Activated CD8-positive, alpha-beta memory T cell treated with anti-CD3 and anti-CD28 coated beads, Interleukin-2, amount 10 ng/mL, durations not matched to agents 7 days and 5 days (primary cell): ENCODE measurements around the gene EDN2. TPM values are rescaled to one million over a fixed set of nuclear protein-coding genes. Genes with fewer than 3 reads are reported as not detected.

Experiments
- ATAC-seq: fragments of 150-1000 bp; cut with Tn5 transposase; one replicate; pipeline ENCODE4 v1.10.0; 2021; ENCODE audit warnings: moderate library complexity
- CTCF ChIA-PET: fragments of 350-600 bp; sonication (Branson Sonifier 250); formaldehyde crosslinking; loops from one replicate; lab custom pipeline; 2021; ENCODE audit warnings: antibody characterized with exemption; lab: Charles Lee
- DNase-seq: peaks from one replicate; pipeline ENCODE4 v3.0.0-alpha.2; 2020
- H3K27ac Mint-ChIP-seq: one replicate; pipeline ENCODE4 v1.8.0; 2021; ENCODE audit warnings: mild to moderate bottlenecking, mixed read lengths
- H3K27me3 Mint-ChIP-seq: one replicate; pipeline ENCODE4 v1.8.0; 2021; ENCODE audit warnings: mixed read lengths
- H3K36me3 Mint-ChIP-seq: one replicate; pipeline ENCODE4 v1.8.0; 2021; ENCODE audit warnings: mild to moderate bottlenecking, mixed read lengths
- H3K4me1 Mint-ChIP-seq: one replicate; pipeline ENCODE4 v1.8.0; 2021; ENCODE audit warnings: mixed read lengths
- H3K4me3 Mint-ChIP-seq: one replicate; pipeline ENCODE4 v1.8.0; 2021; ENCODE audit warnings: mild to moderate bottlenecking, moderate library complexity, mixed read lengths
- H3K9me3 Mint-ChIP-seq: one replicate; pipeline ENCODE4 v1.8.0; 2022; ENCODE audit warnings: low read depth, mixed read lengths
- total RNA-seq, 2 experiments: library from RNA; stranded (reverse); gene quantifications; one replicate each; pipeline ENCODE4 v1.2.3, GENCODE V29; 2021

EDN2 gene
- total RNA-seq, 2 experiments from 2014 or later: not detected

DNA sequence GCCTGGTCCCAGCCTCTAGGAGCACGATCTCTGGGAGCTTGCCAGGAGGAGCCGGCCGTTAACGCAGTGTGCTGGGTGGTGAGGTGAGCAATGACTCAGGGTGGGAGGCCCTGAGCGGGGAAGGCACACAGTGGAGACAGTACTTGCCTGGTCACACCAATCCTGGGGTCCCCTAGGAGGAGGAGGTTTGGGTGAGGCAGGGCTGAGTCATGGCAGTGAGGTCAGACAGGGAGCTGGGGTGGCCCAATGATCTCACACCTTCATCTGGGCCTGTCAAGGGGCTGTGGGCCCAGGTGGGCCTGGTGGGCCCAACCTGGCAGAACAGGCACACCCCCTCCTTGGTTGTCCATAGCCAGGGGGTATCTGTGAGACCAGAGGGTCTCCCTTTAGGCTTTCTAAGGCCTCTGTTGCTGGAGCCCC, 8.6 kb upstream of the EDN2 start:
- no peak for DNase-seq
- CTCF ChIA-PET: interaction anchor here (1.1 to 3.2 kb wide), 4 partner anchors 22 to 184 kb away, joined by 3 to 17 read pairs (median 4); no protein-coding TSS in a partner anchor
- H3K27ac Mint-ChIP-seq: no peak overlapping the region
- no peaks in the 10 kb centered on the region for H3K9me3 Mint-ChIP-seq
- H3K4me1 Mint-ChIP-seq: peaks cover 7% of the 10 kb centered on the region
- no peak overlapping the region for H3K4me3 Mint-ChIP-seq
- H3K36me3 Mint-ChIP-seq: no peaks in the 10 kb centered on the region
- ATAC-seq: no peak
- H3K27me3 Mint-ChIP-seq: peaks cover 21% of the 10 kb centered on the region

DNA sequence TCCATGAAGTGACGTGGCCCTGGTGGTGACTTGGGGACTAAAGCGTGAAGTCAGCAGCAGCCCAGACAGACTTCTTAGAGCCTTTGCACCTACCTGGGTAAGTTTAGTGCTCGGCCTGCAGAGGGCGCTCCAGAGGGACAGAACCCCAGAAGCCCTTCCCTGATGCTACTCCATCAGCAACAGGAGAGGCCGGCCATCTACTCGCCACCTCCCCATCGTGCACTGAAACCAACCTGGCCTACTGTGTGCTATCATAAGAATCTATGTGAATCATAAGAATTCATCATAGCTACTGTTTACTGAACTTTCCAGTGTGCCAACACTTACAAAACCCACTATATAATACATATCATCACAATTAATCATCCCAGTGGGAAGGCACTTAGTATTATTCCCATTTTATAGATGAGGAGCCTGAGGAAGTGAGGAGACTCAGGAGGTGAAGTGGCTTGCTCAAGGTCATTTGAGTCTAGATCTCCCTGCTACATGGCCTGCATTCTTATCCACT, 7.9 kb upstream of the EDN2 start:
- H3K9me3 Mint-ChIP-seq: no peaks in the 10 kb centered on the region
- H3K27ac Mint-ChIP-seq: no peak overlapping the region
- CTCF ChIA-PET: interaction anchor here (0.7 to 3.2 kb wide), 7 partner anchors 21 to 183 kb away, joined by 3 to 17 read pairs (median 3); no protein-coding TSS in a partner anchor
- no peak overlapping the region for H3K4me3 Mint-ChIP-seq
- H3K4me1 Mint-ChIP-seq: peaks cover 7% of the 10 kb centered on the region
- peak; percentile 62 for DNase-seq
- no peaks in the 10 kb centered on the region for H3K36me3 Mint-ChIP-seq
- ATAC-seq: no peak
- peaks cover 19% of the 10 kb centered on the region for H3K27me3 Mint-ChIP-seq

GRCh38 chr1:41490911-41491310, 6.4 kb upstream of the EDN2 start:
- CTCF ChIA-PET: interaction anchor here (1.2 to 3.2 kb wide), 3 partner anchors 9 to 208 kb away, joined by 3 to 17 read pairs (median 5); no protein-coding TSS in a partner anchor
- Mint-ChIP-seq H3K36me3 (no peaks in the 10 kb centered on the region), H3K27me3 (peaks cover 27% of the 10 kb centered on the region), H3K4me1 (peaks cover 5% of the 10 kb centered on the region), H3K27ac (no peak overlapping the region), H3K4me3 (no peak overlapping the region), H3K9me3 (no peaks in the 10 kb centered on the region)
- DNase-seq (no peak), ATAC-seq (no peak)

DNA sequence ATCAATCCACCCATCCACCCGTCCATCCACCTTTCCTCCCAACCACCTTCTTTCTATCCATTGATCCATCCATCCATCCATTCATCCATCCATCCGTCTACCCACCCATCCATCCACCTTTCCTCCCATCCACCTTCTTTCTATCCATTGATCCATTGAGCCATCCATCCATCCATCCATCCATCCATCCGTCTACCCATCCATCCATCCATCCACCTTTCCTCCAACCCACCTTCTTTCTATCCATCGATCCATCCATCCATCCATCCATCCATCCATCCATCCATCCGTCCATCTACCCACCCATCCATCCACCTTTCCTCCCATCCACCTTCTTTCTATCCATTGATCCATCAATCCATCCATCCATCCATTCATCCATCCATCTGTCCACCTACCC, 5.1 kb upstream of the EDN2 start:
- CTCF ChIA-PET: no interaction called here
- Mint-ChIP-seq H3K27me3 (peaks cover 19% of the 10 kb centered on the region), H3K36me3 (no peaks in the 10 kb centered on the region), H3K4me3 (no peak overlapping the region), H3K27ac (no peak overlapping the region), H3K4me1 (no peaks in the 10 kb centered on the region), H3K9me3 (no peaks in the 10 kb centered on the region)
- ATAC-seq: no peak
- DNase-seq: no peak

DNA sequence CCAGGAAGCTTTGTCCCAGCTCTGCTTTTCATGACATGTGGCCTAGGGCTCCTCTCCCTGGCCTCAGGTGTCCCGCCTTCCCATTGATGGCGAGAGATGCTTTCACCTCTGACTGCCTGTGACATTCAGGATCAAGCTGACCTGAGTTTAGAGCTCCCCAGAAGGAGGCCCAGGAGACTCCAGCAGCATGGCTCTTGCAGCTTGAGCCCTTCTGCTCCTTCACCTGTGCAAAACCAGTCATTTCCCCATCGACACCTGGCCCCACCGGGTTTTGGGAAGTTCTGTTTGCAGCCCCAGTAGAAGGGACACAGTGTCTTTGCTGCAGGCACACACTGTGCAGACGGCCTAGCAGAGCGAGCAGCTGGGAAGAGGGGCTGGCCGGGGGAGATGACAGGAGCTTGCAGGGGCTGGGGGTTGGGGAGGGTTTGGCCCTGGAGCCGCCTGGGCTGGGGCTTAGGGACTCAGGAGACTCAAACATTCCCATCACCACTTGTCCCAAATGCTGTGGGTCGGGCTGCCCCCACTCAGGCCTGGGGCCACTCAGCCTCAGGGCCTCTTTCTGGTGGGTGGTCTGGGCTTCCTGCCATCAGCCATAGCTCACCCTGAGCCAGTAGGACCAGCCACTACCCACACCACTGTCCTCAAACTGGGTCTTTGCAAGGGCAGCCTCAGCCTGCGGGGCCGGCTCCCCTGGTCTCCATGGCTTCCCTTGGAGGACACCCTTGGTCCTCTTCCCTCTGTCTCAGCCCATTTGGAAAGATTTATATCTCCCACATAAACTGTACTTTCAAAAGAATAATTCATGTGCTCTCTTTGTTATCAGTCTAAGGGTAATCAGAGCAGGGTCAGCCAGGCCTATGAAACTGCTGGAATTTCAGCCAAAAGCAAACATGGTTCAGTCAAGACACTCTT, 3.8 kb upstream of the EDN2 start:
- peaks cover 19% of the 10 kb centered on the region for H3K27me3 Mint-ChIP-seq
- no peaks in the 10 kb centered on the region for H3K9me3 Mint-ChIP-seq
- H3K4me3 Mint-ChIP-seq: no peak overlapping the region
- no peaks in the 10 kb centered on the region for H3K36me3 Mint-ChIP-seq
- no peak for DNase-seq
- ATAC-seq: no peak
- CTCF ChIA-PET: no interaction called here
- no peak overlapping the region for H3K27ac Mint-ChIP-seq
- H3K4me1 Mint-ChIP-seq: no peaks in the 10 kb centered on the region

GRCh38 chr1:41487126-41488039, 2.9 kb upstream of the EDN2 start:
- H3K27ac Mint-ChIP-seq: no peak overlapping the region
- ATAC-seq: no peak
- CTCF ChIA-PET: interaction anchor here (0.8 kb wide), 1 partner anchor 28 kb away, joined by 4 read pairs; no protein-coding TSS in a partner anchor

DNA sequence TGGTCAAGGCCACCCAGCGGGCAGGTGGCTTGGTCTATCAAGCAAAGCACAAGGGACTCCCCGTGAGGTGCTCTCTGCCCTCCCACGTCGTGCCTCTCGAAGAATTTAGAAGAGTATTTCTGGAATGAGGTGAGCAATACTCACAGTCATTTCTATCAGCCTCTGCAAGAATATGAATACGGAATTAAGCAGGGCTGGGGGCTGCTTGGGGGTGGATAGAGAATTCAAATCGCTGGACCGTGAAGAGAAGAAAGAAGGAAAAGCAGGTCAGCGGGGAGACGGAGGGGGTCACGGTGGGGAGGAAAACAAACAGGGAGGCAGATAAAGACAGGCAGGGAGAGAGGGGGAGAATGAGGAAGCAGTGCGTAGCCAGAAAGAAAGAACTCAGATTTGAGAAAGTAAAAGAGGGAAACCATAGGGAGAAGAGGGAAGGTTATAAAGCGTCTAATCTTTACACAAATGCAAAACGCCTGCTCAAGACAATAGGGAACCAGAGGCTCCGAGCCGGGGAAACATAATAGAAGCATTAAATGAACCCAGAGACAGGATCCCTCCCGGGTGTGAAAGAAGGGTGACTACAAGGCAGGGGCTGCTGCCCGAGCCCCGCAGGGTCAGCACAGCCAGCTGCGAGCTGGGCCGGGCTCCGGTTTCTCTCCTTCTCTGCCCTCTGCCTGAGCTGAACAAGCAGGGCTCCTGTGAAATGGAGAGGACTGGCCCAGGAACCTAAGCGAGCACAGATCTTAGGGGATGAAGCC, 2.1 kb upstream of the EDN2 start:
- ATAC-seq: no peak
- no peak for DNase-seq
- Mint-ChIP-seq H3K27ac (peak overlapping the region; percentile 0), H3K9me3 (no peaks in the 10 kb centered on the region), H3K4me3 (no peak overlapping the region), H3K36me3 (no peaks in the 10 kb centered on the region), H3K27me3 (peaks cover 19% of the 10 kb centered on the region), H3K4me1 (no peaks in the 10 kb centered on the region)
- CTCF ChIA-PET: interaction anchor here (0.8 kb wide), 1 partner anchor 29 kb away, joined by 4 read pairs; no protein-coding TSS in a partner anchor

More at GRCh38 chr1:41487126-41488039, 2.9 kb upstream of the EDN2 start:
- Mint-ChIP-seq H3K36me3 (no peaks in the 10 kb centered on the region), H3K4me3 (no peak overlapping the region), H3K4me1 (no peaks in the 10 kb centered on the region), H3K9me3 (no peaks in the 10 kb centered on the region), H3K27me3 (peaks cover 19% of the 10 kb centered on the region)
- DNase-seq: no peak

- Mint-ChIP-seq H3K27me3 (peaks cover 19% of the 10 kb centered on the region), H3K27ac (no peak overlapping the region), H3K4me1 (no peaks in the 10 kb centered on the region), H3K4me3 (no peak overlapping the region), H3K36me3 (no peaks in the 10 kb centered on the region), H3K9me3 (no peaks in the 10 kb centered on the region)
- no peak for ATAC-seq
- CTCF ChIA-PET: no interaction called here
- no peak for DNase-seq
Observed at GRCh38 chr1:41486053-41486370, 1.5 kb upstream of the EDN2 start.

DNA sequence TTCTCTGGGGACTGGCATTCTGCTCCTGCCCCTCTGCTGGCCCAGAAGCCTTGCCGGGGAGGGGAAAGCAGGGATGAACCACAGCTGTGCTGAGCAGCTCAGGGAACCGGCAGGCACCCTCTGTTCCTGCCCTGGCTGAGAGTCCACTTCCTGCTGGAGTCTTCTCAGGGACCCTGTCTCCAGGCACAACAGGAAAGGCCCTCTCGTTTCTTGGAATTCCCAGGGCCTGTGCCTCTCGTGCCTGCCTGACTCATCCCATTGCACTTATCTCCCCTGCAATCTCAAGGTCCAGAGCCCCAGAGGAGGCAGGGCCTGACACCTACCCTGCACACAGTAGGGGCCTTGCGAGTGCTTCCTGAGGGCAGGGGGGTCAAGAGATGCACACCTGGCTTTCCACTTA, 1.1 kb upstream of the EDN2 start:
- H3K4me3 Mint-ChIP-seq: no peak overlapping the region
- no peak for ATAC-seq
- no peaks in the 10 kb centered on the region for H3K36me3 Mint-ChIP-seq
- H3K27me3 Mint-ChIP-seq: peaks cover 19% of the 10 kb centered on the region
- no peak overlapping the region for H3K27ac Mint-ChIP-seq
- DNase-seq: no peak
- H3K9me3 Mint-ChIP-seq: no peaks in the 10 kb centered on the region
- CTCF ChIA-PET: no interaction called here
- H3K4me1 Mint-ChIP-seq: no peaks in the 10 kb centered on the region

GRCh38 chr1:41483960-41484401, 502 bp downstream of the EDN2 start:
- CTCF ChIA-PET: no interaction called here
- ATAC-seq: no peak
- no peak overlapping the region for H3K4me3 Mint-ChIP-seq
- no peaks in the 10 kb centered on the region for H3K36me3 Mint-ChIP-seq
- H3K27ac Mint-ChIP-seq: no peak overlapping the region
- H3K9me3 Mint-ChIP-seq: no peaks in the 10 kb centered on the region
- no peaks in the 10 kb centered on the region for H3K4me1 Mint-ChIP-seq
- no peak for DNase-seq
- peaks cover 14% of the 10 kb centered on the region for H3K27me3 Mint-ChIP-seq

- Mint-ChIP-seq H3K36me3 (no peaks in the 10 kb centered on the region), H3K27ac (no peak overlapping the region), H3K4me1 (no peaks in the 10 kb centered on the region), H3K27me3 (peaks cover 14% of the 10 kb centered on the region), H3K4me3 (no peak overlapping the region), H3K9me3 (no peaks in the 10 kb centered on the region)
- DNase-seq: no peak
- ATAC-seq: no peak
- CTCF ChIA-PET: interaction anchor here (1.6 to 1.7 kb wide), 2 partner anchors 33 to 66 kb away, joined by 3 read pairs; no protein-coding TSS in a partner anchor
Observed at GRCh38 chr1:41483001-41483850, 1.3 kb downstream of the EDN2 start.
